ENCODE measurements around the gene ITGB1. TPM values are rescaled to one million over a fixed set of nuclear protein-coding genes. Genes with fewer than 3 reads are reported as not detected.
A peak's percentile ranks its signal among the peaks of the same experiment; 100 is the strongest.

The ITGB1 gene
- total and polyA plus RNA-seq, 9 of the 15 experiments (the other 6 are each of a cell fraction or from before 2014, with no cell fraction given): 40.2 to 194 (median 155) TPM

DNA sequence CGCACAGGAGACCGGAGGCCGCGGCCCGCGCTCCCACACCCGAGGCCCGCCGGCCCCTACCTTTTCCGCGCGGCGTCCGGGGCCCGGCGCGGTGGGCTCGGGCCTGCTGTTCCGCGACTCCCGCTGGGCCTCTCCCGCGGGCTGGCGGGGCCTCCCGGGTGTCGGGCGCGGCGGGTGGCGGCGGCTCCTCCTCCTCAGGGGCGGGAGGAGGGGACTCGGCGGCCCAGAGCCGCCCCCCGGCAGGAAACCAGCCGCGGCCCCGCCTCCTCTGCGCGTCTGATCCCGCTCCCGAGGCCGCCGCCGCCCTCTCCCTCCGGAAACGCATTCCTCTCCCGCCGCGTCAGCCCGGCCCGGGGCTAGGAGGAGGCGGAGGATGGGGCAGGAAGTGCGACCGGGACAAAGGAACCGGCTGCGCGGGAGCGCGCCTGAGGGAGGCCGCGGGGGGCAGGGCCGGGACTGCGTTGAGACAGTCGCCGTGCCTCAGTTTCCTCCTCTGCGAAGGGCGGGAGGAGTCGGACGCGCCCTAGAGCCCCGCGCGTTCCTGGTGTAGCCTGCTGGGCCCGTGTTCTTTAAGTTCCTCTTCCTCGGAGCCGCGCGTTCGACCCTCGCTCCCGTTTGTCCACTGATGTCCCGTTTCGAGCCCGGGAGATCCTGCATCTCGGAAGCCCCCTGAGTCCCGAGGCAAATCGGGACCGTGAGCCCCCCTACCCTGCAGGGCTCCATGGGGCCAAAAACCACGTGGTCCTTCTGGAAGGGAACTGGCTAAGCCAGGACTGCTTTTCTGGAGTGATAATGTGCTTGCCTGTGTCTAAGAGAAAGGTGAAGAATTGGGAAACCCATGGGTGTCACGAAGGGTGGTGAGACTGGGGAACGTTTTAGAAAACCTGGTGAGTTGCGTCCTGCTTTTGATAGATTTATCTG lies at the start of gene ITGB1 (continued):
- TF ChIP-seq, protein P1, sequence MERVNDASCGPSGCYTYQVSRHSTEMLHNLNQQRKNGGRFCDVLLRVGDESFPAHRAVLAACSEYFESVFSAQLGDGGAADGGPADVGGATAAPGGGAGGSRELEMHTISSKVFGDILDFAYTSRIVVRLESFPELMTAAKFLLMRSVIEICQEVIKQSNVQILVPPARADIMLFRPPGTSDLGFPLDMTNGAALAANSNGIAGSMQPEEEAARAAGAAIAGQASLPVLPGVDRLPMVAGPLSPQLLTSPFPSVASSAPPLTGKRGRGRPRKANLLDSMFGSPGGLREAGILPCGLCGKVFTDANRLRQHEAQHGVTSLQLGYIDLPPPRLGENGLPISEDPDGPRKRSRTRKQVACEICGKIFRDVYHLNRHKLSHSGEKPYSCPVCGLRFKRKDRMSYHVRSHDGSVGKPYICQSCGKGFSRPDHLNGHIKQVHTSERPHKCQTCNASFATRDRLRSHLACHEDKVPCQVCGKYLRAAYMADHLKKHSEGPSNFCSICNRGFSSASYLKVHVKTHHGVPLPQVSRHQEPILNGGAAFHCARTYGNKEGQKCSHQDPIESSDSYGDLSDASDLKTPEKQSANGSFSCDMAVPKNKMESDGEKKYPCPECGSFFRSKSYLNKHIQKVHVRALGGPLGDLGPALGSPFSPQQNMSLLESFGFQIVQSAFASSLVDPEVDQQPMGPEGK (CRISPR knock-in tag; IDR thresholded peaks at IDR 0.05; ENCODE audit: borderline replicate concordance): no peak
- TF ChIP-seq MTA2 (IDR thresholded peaks at IDR 0.05; ENCODE audit: low read depth) (no peak), PPARD (CRISPR knock-in tag; IDR thresholded peaks at IDR 0.05) (no peak), ATF1 (CRISPR knock-in tag; IDR thresholded peaks at IDR 0.05) (no peak; the same call in 1 of the 2 replicates), ATF1 (tag; IDR thresholded peaks at IDR 0.05) (peak; percentile 81), RBFOX2 (IDR thresholded peaks at IDR 0.05; ENCODE audit: low read depth, low read length) (peak; percentile 94), ZNF12 (CRISPR knock-in tag; IDR thresholded peaks at IDR 0.05) (no peak; the same call in 1 of the 2 replicates)
- TF ChIP-seq, protein P2, sequence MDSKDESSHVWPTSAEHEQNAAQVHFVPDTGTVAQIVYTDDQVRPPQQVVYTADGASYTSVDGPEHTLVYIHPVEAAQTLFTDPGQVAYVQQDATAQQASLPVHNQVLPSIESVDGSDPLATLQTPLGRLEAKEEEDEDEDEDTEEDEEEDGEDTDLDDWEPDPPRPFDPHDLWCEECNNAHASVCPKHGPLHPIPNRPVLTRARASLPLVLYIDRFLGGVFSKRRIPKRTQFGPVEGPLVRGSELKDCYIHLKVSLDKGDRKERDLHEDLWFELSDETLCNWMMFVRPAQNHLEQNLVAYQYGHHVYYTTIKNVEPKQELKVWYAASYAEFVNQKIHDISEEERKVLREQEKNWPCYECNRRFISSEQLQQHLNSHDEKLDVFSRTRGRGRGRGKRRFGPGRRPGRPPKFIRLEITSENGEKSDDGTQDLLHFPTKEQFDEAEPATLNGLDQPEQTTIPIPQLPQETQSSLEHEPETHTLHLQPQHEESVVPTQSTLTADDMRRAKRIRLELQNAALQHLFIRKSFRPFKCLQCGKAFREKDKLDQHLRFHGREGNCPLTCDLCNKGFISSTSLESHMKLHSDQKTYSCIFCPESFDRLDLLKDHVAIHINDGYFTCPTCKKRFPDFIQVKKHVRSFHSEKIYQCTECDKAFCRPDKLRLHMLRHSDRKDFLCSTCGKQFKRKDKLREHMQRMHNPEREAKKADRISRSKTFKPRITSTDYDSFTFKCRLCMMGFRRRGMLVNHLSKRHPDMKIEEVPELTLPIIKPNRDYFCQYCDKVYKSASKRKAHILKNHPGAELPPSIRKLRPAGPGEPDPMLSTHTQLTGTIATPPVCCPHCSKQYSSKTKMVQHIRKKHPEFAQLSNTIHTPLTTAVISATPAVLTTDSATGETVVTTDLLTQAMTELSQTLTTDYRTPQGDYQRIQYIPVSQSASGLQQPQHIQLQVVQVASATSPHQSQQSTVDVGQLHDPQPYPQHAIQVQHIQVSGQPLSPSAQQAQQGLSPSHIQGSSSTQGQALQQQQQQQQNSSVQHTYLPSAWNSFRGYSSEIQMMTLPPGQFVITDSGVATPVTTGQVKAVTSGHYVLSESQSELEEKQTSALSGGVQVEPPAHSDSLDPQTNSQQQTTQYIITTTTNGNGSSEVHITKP (IDR thresholded peaks at IDR 0.05; ENCODE audit: partially characterized antibody): peak; percentile 21
- TF ChIP-seq, protein P3, sequence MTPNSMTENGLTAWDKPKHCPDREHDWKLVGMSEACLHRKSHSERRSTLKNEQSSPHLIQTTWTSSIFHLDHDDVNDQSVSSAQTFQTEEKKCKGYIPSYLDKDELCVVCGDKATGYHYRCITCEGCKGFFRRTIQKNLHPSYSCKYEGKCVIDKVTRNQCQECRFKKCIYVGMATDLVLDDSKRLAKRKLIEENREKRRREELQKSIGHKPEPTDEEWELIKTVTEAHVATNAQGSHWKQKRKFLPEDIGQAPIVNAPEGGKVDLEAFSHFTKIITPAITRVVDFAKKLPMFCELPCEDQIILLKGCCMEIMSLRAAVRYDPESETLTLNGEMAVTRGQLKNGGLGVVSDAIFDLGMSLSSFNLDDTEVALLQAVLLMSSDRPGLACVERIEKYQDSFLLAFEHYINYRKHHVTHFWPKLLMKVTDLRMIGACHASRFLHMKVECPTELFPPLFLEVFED (CRISPR knock-in tag; conservative IDR thresholded peaks at IDR 0.05): no peak
- TF ChIP-seq, protein P4, sequence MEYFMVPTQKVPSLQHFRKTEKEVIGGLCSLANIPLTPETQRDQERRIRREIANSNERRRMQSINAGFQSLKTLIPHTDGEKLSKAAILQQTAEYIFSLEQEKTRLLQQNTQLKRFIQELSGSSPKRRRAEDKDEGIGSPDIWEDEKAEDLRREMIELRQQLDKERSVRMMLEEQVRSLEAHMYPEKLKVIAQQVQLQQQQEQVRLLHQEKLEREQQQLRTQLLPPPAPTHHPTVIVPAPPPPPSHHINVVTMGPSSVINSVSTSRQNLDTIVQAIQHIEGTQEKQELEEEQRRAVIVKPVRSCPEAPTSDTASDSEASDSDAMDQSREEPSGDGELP (CRISPR knock-in tag; IDR thresholded peaks at IDR 0.05; ENCODE audit: borderline replicate concordance): peak; percentile 75
- TF ChIP-seq, protein P5, sequence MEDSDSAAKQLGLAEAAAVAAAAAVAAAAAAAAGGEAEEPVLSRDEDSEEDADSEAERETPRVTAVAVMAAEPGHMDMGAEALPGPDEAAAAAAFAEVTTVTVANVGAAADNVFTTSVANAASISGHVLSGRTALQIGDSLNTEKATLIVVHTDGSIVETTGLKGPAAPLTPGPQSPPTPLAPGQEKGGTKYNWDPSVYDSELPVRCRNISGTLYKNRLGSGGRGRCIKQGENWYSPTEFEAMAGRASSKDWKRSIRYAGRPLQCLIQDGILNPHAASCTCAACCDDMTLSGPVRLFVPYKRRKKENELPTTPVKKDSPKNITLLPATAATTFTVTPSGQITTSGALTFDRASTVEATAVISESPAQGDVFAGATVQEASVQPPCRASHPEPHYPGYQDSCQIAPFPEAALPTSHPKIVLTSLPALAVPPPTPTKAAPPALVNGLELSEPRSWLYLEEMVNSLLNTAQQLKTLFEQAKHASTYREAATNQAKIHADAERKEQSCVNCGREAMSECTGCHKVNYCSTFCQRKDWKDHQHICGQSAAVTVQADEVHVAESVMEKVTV (CRISPR knock-in tag; IDR thresholded peaks at IDR 0.05): no peak
- TF ChIP-seq, protein P6, sequence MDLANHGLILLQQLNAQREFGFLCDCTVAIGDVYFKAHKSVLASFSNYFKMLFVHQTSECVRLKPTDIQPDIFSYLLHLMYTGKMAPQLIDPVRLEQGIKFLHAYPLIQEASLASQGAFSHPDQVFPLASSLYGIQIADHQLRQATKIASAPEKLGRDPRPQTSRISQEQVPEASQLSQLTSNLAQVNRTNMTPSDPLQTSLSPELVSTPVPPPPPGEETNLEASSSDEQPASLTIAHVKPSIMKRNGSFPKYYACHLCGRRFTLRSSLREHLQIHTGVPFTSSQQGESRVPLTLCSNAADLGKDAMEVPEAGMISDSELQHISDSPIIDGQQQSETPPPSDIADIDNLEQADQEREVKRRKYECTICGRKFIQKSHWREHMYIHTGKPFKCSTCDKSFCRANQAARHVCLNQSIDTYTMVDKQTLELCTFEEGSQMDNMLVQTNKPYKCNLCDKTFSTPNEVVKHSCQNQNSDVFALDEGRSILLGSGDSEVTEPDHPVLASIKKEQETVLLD (IDR thresholded peaks at IDR 0.05): peak; percentile 38; the same call in 1 of the 2 replicates
- TF ChIP-seq, protein P7, sequence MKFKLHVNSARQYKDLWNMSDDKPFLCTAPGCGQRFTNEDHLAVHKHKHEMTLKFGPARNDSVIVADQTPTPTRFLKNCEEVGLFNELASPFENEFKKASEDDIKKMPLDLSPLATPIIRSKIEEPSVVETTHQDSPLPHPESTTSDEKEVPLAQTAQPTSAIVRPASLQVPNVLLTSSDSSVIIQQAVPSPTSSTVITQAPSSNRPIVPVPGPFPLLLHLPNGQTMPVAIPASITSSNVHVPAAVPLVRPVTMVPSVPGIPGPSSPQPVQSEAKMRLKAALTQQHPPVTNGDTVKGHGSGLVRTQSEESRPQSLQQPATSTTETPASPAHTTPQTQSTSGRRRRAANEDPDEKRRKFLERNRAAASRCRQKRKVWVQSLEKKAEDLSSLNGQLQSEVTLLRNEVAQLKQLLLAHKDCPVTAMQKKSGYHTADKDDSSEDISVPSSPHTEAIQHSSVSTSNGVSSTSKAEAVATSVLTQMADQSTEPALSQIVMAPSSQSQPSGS (CRISPR knock-in tag; IDR thresholded peaks at IDR 0.05): no peak
